ENCODE data around the gene IGSF9. TPM values are rescaled to one million over a fixed set of nuclear protein-coding genes. Genes with fewer than 3 reads are reported as not detected.

IGSF9 gene
- total and polyA plus RNA-seq, 2 of the 13 experiments (the other 11 are each of a cell fraction or from before 2014, with no cell fraction given), result 0.03 TPM; not detected in 1

- no peak for TF ChIP-seq ZNF280D (CRISPR knock-in tag; IDR thresholded peaks at IDR 0.05)
- no peak for TF ChIP-seq CHD2 (IDR thresholded peaks at IDR 0.05; ENCODE audit: low read depth, low read length)
- TF ChIP-seq, protein P1, sequence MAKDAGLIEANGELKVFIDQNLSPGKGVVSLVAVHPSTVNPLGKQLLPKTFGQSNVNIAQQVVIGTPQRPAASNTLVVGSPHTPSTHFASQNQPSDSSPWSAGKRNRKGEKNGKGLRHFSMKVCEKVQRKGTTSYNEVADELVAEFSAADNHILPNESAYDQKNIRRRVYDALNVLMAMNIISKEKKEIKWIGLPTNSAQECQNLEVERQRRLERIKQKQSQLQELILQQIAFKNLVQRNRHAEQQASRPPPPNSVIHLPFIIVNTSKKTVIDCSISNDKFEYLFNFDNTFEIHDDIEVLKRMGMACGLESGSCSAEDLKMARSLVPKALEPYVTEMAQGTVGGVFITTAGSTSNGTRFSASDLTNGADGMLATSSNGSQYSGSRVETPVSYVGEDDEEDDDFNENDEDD (CRISPR knock-in tag; IDR thresholded peaks at IDR 0.05; ENCODE audit: borderline replicate concordance), result peak; percentile 79; the same call in 1 of the 2 replicates
- TF ChIP-seq SRSF1 (optimal IDR thresholded peaks at IDR 0.05; ENCODE audit: low read depth, low read length), result no peak
- no peak for TF ChIP-seq KDM2A (CRISPR knock-in tag; IDR thresholded peaks at IDR 0.05; ENCODE audit: borderline replicate concordance, low read depth)
- no peak for TF ChIP-seq ZNF451 (CRISPR knock-in tag; IDR thresholded peaks at IDR 0.05)
- TF ChIP-seq MED8 (CRISPR knock-in tag; IDR thresholded peaks at IDR 0.05; ENCODE audit: insufficient replicate concordance), result no peak
- TF ChIP-seq ZNF629 (CRISPR knock-in tag; conservative IDR thresholded peaks at IDR 0.05), result no peak
- TF ChIP-seq LBX2 (CRISPR knock-in tag; IDR thresholded peaks at IDR 0.05; ENCODE audit: borderline replicate concordance), result no peak
- no peak for TF ChIP-seq MIXL1 (CRISPR knock-in tag; IDR thresholded peaks at IDR 0.05)
- TF ChIP-seq BORCS8-MEF2B (CRISPR knock-in tag; IDR thresholded peaks at IDR 0.05), result peak; percentile 44; the same call in 1 of the 2 replicates
- TF ChIP-seq, protein P2, sequence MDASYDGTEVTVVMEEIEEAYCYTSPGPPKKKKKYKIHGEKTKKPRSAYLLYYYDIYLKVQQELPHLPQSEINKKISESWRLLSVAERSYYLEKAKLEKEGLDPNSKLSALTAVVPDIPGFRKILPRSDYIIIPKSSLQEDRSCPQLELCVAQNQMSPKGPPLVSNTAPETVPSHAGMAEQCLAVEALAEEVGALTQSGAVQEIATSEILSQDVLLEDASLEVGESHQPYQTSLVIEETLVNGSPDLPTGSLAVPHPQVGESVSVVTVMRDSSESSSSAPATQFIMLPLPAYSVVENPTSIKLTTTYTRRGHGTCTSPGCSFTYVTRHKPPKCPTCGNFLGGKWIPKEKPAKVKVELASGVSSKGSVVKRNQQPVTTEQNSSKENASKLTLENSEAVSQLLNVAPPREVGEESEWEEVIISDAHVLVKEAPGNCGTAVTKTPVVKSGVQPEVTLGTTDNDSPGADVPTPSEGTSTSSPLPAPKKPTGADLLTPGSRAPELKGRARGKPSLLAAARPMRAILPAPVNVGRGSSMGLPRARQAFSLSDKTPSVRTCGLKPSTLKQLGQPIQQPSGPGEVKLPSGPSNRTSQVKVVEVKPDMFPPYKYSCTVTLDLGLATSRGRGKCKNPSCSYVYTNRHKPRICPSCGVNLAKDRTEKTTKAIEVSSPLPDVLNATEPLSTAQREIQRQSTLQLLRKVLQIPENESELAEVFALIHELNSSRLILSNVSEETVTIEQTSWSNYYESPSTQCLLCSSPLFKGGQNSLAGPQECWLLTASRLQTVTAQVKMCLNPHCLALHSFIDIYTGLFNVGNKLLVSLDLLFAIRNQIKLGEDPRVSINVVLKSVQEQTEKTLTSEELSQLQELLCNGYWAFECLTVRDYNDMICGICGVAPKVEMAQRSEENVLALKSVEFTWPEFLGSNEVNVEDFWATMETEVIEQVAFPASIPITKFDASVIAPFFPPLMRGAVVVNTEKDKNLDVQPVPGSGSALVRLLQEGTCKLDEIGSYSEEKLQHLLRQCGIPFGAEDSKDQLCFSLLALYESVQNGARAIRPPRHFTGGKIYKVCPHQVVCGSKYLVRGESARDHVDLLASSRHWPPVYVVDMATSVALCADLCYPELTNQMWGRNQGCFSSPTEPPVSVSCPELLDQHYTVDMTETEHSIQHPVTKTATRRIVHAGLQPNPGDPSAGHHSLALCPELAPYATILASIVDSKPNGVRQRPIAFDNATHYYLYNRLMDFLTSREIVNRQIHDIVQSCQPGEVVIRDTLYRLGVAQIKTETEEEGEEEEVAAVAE (CRISPR knock-in tag; IDR thresholded peaks at IDR 0.05; ENCODE audit: borderline replicate concordance), result no peak
- no peak for TF ChIP-seq CHD4 (IDR thresholded peaks at IDR 0.05; ENCODE audit: borderline replicate concordance, low read length)
- TF ChIP-seq SMC3 (IDR thresholded peaks at IDR 0.05; ENCODE audit: low read length), result no peak
- TF ChIP-seq NR2F2 (IDR thresholded peaks at IDR 0.05; ENCODE audit: borderline replicate concordance, low read depth), result no peak
- no peak for TF ChIP-seq GLI4 (CRISPR knock-in tag; IDR thresholded peaks at IDR 0.05; ENCODE audit: borderline replicate concordance)
- TF ChIP-seq NBN (conservative IDR thresholded peaks at IDR 0.05), result no peak
- TF ChIP-seq TRIM24 (CRISPR knock-in tag; IDR thresholded peaks at IDR 0.05), result 0 out of 2 replicates have a peak, but pooled peaks have one; percentile 14
- no peak for TF ChIP-seq MAF1 (CRISPR knock-in tag; IDR thresholded peaks at IDR 0.05; ENCODE audit: borderline replicate concordance)
- no peak for TF ChIP-seq KMT2B (CRISPR knock-in tag; IDR thresholded peaks at IDR 0.05)
- TF ChIP-seq ZBTB25 (CRISPR knock-in tag; IDR thresholded peaks at IDR 0.05), result no peak
- TF ChIP-seq TMF1 (CRISPR knock-in tag; IDR thresholded peaks at IDR 0.05; ENCODE audit: low read depth), result no peak
These were observed 25.5 kb upstream of the IGSF9 start (continued) for GRCh38 chr1:159970932-159971342.
